Hepatocyte (in vitro differentiated cells): ENCODE results near the gene GRIK2.

Source experiments
- CTCF ChIP-seq: fragments of 200-600 bp; sonication (generic); IDR thresholded peaks from 2 replicates; pipeline ENCODE4 v1.5.1; 2016; ENCODE audit warnings: antibody characterized with exemption, mild to moderate bottlenecking; ENCODE audit not compliant: poor library complexity
- EZH2 ChIP-seq: fragments of 200-600 bp; sonication (generic); IDR thresholded peaks from 2 replicates; pipeline ENCODE4 v1.6.1; 2016; ENCODE audit warnings: antibody characterized with exemption, mild to moderate bottlenecking, borderline replicate concordance
- EZH2phosphoT487 ChIP-seq: fragments of 200-600 bp; sonication (generic); IDR thresholded peaks from one replicate; pipeline ENCODE4 v1.6.1; 2018; ENCODE audit warnings: antibody characterized with exemption, mild to moderate bottlenecking, low read depth, moderate library complexity; ENCODE audit not compliant: unreplicated experiment, severe bottlenecking

- no peak for TF ChIP-seq CTCF
- TF ChIP-seq EZH2, result no peak
- TF ChIP-seq EZH2phosphoT487, result no peak
Observed at GRCh38 chr6:101956961-101957360, 563.5 kb downstream of the GRIK2 start.
